Body of pancreas (tissue), 4 donors: ENCODE results near the gene NTHL1. TPM values are rescaled to one million over a fixed set of nuclear protein-coding genes. Genes with fewer than 3 reads are reported as not detected.

Source experiments
- ATAC-seq: fragments of 150-250 bp; one replicate; pipeline ENCODE4 v1.9.1; 2016
- DNase-seq, 4 donors: peaks; one replicate each; pipeline ENCODE4 v3.0.0-alpha.2; 2019
- H3K27ac ChIP-seq, 4 donors: fragments of 200-600 bp; sonication (generic); 1 replicate in 3 of 4; 2 replicates in 1 of 4; pipeline versions ENCODE4 v1.5.1 to v1.6.1; 2016 to 2019; ENCODE audit warnings: mild to moderate bottlenecking in 1 of 4, mixed read lengths in 1 of 4, moderate library complexity in 1 of 4
- H3K27me3 ChIP-seq, 2 donors: fragments of 200-600 bp; sonication (generic); one replicate each; pipeline ENCODE4 v1.6.0; 2016; ENCODE audit warnings: mild to moderate bottlenecking in 1 of 2
- H3K36me3 ChIP-seq, 2 donors: fragments of 200-600 bp; sonication (generic); replicated peaks in 1 of 2; 2 replicates each; pipeline ENCODE4 v1.5.1; 2016; ENCODE audit warnings: low read depth in 2 of 2; ENCODE audit not compliant: insufficient read depth in 1 of 2
- H3K4me1 ChIP-seq: fragments of 200-600 bp; sonication (generic); one replicate; pipeline ENCODE4 v1.6.0; 2016
- H3K4me3 ChIP-seq, 2 donors: fragments of 200-600 bp; sonication (generic); 1 replicate in 1 of 2; 2 replicates in 1 of 2; pipeline ENCODE4 v1.5.1; 2016 to 2019
- H3K9me3 ChIP-seq, 3 donors: fragments of 200-600 bp; sonication (generic); 1 replicate in 2 of 3; 2 replicates in 1 of 3; pipeline ENCODE4 v1.5.1; 2016
- CTCF ChIP-seq, 7 experiments: fragments of 450-650 bp in 4 of 7; fragments of 200-600 bp in 3 of 7; sonication (generic) in 3 of 7; IDR thresholded peaks; one replicate each; pipeline ENCODE4 v1.5.1; 2016 to 2019; ENCODE audit warnings: antibody characterized with exemption in 7 of 7
- POLR2A ChIP-seq, 3 donors: fragments of 450-650 bp; IDR thresholded peaks; one replicate each; pipeline ENCODE4 v1.6.1; 2016; ENCODE audit warnings: antibody characterized with exemption in 3 of 3, mild to moderate bottlenecking in 2 of 3
- WGBS, 2 donors: methylation state at CpG; one replicate each; pipeline ENCODE4 v1.1.5; 2017; 5-methylcytosine and 5-hydroxymethylcytosine counted together
- intact Hi-C: fragments of 100-400 bp; cut with DNase I; formaldehyde crosslinking; loops from one replicate; pipeline ENCODE4 v1.15.1; 2023
- total RNA-seq, 2 donors: library from RNA; depleted of rRNA; stranded (reverse); fragments of >200 nt; gene quantifications; one replicate each; pipeline ENCODE4 v1.1.0, GENCODE V29; 2016

Gene NTHL1
- total RNA-seq, 2 donors from 2014 or later = 15.2 to 19.7 TPM

DNA sequence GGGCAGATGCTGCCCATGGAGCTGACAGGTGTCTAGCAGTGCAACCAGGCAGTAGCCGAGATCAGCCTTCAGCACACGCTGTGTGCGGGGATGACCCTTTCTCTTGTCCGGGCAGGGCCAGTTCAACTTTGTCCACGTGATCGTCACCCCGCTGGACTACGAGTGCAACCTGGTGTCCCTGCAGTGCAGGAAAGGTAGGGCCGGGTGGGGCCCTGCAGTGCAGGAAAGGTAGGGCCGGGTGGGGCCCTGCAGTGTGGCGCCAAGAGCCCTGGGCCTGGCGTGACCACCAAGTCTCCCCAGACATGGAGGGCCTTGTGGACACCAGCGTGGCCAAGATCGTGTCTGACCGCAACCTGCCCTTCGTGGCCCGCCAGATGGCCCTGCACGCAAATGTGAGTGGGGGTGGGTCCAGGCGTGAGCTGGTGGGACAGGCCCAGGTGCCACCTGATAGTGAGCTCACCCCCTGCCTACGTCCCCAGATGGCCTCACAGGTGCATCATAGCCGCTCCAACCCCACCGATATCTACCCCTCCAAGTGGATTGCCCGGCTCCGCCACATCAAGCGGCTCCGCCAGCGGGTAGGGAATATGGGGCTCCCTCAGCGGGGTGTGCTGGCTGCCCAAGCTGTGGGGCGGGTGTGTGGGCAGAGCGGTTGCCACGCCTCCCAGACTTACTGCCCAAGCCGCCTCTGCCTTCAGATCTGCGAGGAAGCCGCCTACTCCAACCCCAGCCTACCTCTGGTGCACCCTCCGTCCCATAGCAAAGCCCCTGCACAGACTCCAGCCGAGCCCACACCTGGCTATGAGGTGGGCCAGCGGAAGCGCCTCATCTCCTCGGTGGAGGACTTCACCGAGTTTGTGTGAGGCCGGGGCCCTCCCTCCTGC, 40.4 kb upstream of the NTHL1 start:
- H3K4me3 ChIP-seq = no peak overlapping the region
- peaks cover 33% of the 10 kb centered on the region for H3K4me1 ChIP-seq
- no peak for TF ChIP-seq CTCF (IDR thresholded peaks at IDR 0.05)
- TF ChIP-seq POLR2A (IDR thresholded peaks at IDR 0.05) = no peak
- WGBS, 2 donors = 90 to 91% methylated on average over 12 to 32 of the region's 41 CpGs
- H3K27me3 ChIP-seq = no peaks in the 10 kb centered on the region
- DNase-seq (no peak), ATAC-seq (no peak)
- H3K9me3 ChIP-seq = no peaks in the 10 kb centered on the region
- intact Hi-C loops = loop anchor here (10.0 kb wide), 1 partner anchor 63 kb away; the partner anchor contains the start of gene NHERF2
- peaks cover 4 to 10% of the 10 kb centered on the region in 2 donors for H3K36me3 ChIP-seq
- no peak overlapping the region for H3K27ac ChIP-seq

GRCh38 chr16:2086812-2087747, 39.4 kb upstream of the NTHL1 start:
- peaks cover 4 to 10% of the 10 kb centered on the region in 2 donors for H3K36me3 ChIP-seq
- no peak overlapping the region for H3K27ac ChIP-seq

DNA sequence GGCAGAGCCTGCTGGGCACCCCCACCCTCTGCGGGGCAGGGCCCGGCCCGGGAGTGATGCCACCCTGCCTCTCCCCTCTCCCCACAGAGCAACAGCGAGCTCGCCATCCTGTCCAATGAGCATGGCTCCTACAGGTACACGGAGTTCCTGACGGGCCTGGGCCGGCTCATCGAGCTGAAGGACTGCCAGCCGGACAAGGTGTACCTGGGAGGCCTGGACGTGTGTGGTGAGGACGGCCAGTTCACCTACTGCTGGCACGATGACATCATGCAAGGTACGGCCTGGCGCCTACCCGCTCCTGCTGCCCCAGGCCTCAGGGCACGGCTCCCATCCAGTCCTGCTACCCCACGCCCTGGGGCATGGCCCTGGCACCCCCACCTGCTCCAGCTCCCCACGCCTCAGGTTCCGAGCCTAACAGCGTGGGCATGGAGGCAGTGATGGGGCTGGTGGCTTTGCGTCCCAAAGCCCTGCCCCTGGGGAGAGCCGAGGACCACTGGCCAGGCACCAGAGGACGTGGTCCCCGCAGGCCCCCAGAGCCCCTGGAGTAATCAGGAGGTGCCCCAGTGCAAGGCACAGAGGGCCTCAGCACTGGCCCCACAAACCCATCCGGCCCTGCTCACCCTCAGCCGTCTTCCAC, 38.6 kb upstream of the NTHL1 start:
- Histone ChIP-seq H3K4me1 (peaks cover 38% of the 10 kb centered on the region), H3K36me3 (peaks cover 4 to 10% of the 10 kb centered on the region in 2 donors)
- intact Hi-C loops = loop anchor here (10.0 kb wide), 1 partner anchor 61 kb away; the partner anchor contains the start of gene NHERF2

More at GRCh38 chr16:2086812-2087747, 39.4 kb upstream of the NTHL1 start:
- ATAC-seq (no peak), DNase-seq (no peak)
- intact Hi-C loops = loop anchor here (10.0 kb wide), 1 partner anchor 62 kb away; the partner anchor contains the start of gene NHERF2
- H3K4me3 ChIP-seq = no peak overlapping the region
- no peak for TF ChIP-seq POLR2A (IDR thresholded peaks at IDR 0.05)
- no peak for TF ChIP-seq CTCF (IDR thresholded peaks at IDR 0.05)
- no peaks in the 10 kb centered on the region for H3K9me3 ChIP-seq
- peaks cover 40% of the 10 kb centered on the region for H3K4me1 ChIP-seq
- H3K27me3 ChIP-seq = no peaks in the 10 kb centered on the region
- 90 to 96% methylated on average over 7 to 26 of the region's 30 CpGs for WGBS, 2 donors

More for the DNA sequence above, 38.6 kb upstream of the NTHL1 start:
- DNase-seq (no peak), ATAC-seq (no peak)
- Histone ChIP-seq H3K27me3 (no peaks in the 10 kb centered on the region), H3K27ac (no peak overlapping the region), H3K9me3 (no peaks in the 10 kb centered on the region), H3K4me3 (no peak overlapping the region)
- TF ChIP-seq POLR2A (IDR thresholded peaks at IDR 0.05) (no peak), CTCF (IDR thresholded peaks at IDR 0.05) (no peak)
- 92% methylated on average over 23 of the region's 27 CpGs; no CpG with 5 or more reads in 1 of the 2 donors for WGBS, 2 donors
